Transverse colon (tissue), 4 donors: ENCODE measurements around the gene PITPNC1. TPM values are rescaled to one million over a fixed set of nuclear protein-coding genes. Genes with fewer than 3 reads are reported as not detected.

Experiments used
- DNase-seq: peaks from one replicate; pipeline ENCODE4 v3.0.0-alpha.2; 2019
- H3K27ac ChIP-seq, 4 donors: fragments of 200-600 bp; sonication (generic); 2 replicates each; pipeline ENCODE4 v1.5.1; 2016 to 2018; ENCODE audit warnings: inconsistent platforms in 4 of 4
- H3K27me3 ChIP-seq: fragments of 200-600 bp; sonication (generic); 2 replicates; pipeline ENCODE4 v1.5.1; 2017; ENCODE audit warnings: inconsistent platforms
- H3K36me3 ChIP-seq, 4 donors: fragments of 200-600 bp; sonication (generic); 2 replicates each; pipeline ENCODE4 v1.5.1; 2017 to 2019; ENCODE audit warnings: inconsistent platforms in 4 of 4
- H3K4me1 ChIP-seq, 4 donors: fragments of 200-600 bp; sonication (generic); 2 replicates each; pipeline ENCODE4 v1.5.1; 2017 to 2020; ENCODE audit warnings: inconsistent platforms in 4 of 4
- H3K4me3 ChIP-seq, 4 donors: fragments of 200-600 bp; sonication (generic); 1 replicate in 1 of 4; 2 replicates in 3 of 4; pipeline versions ENCODE4 v1.5.1 to v1.6.1; 2017 to 2019; ENCODE audit warnings: inconsistent platforms in 4 of 4
- H3K9me3 ChIP-seq, 2 donors: fragments of 200-600 bp; sonication (generic); 2 replicates each; pipeline ENCODE4 v1.5.1; 2017 to 2019; ENCODE audit warnings: inconsistent platforms in 2 of 2
- EP300 ChIP-seq: sonication (generic); formaldehyde crosslinking; IDR thresholded peaks from one replicate; pipeline ENCODE4 v1.6.1; 2017; ENCODE audit warnings: antibody characterized with exemption, low read depth
- POLR2A ChIP-seq: fragments of 450-650 bp; IDR thresholded peaks from one replicate; pipeline ENCODE4 v1.6.1; 2016; ENCODE audit warnings: antibody characterized with exemption, mild to moderate bottlenecking, moderate library complexity
- POLR2AphosphoS5 ChIP-seq, 3 donors: sonication (generic); formaldehyde crosslinking; IDR thresholded peaks; one replicate each; pipeline ENCODE4 v1.6.1; 2016; ENCODE audit warnings: antibody characterized with exemption in 3 of 3
- WGBS, 2 donors: methylation state at CpG; one replicate each; pipeline ENCODE4 v1.1.5; 2018; ENCODE audit warnings: low coverage in 1 of 2; 5-methylcytosine and 5-hydroxymethylcytosine counted together
- in situ Hi-C, 4 donors: fragments of 200-750 bp; cut with MboI; loops; one replicate each; pipeline versions ENCODE4 v1.15.0 to v1.15.1; 2017; ENCODE audit warnings: low sequenced_read_pairs in 3 of 4, low pct_ligation_motif_present in 1 of 4, low pct_unique_long_range_greater_than_20kb in 1 of 4
- intact Hi-C: fragments of 100-400 bp; cut with DNase I; formaldehyde crosslinking; loops from one replicate; pipeline ENCODE4 v1.15.1; 2023; ENCODE audit warnings: low total_unique reads
- total RNA-seq, 4 donors: library from RNA; depleted of rRNA; stranded (reverse); fragments of >200 nt; gene quantifications; one replicate each; pipeline ENCODE4 v1.1.0, GENCODE V29; 2016
- TF ChIP-seq, protein P1 (sequence below), 5 experiments: fragments of 200-600 bp in 3 of 5; fragments of 450-650 bp in 2 of 5; sonication (generic) in 3 of 5; IDR thresholded peaks; 1 replicate in 2 of 5; 2 replicates in 3 of 5; pipeline ENCODE4 v1.5.1; 2016 to 2017; ENCODE audit warnings: antibody characterized with exemption in 5 of 5, inconsistent platforms in 3 of 5, mild to moderate bottlenecking in 2 of 5, moderate library complexity in 1 of 5

Gene PITPNC1
- total RNA-seq, 4 donors from 2014 or later, result 1.6 to 10.3 (median 4.0) TPM

DNA sequence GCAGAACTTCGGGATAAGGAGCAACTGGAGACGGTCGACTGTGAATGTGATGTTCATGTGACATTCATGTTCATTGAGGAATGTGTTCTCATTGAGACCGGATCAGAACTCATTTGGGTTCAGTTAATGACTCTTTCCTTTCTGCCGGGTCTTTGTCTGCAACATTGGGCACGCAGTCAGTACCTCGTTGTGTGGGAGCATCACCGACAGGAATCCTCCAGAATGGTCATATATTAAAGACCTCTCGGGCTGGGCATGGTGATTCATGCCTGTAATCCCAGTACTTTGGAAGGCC lies 144.6 kb downstream of the PITPNC1 start:
- TF ChIP-seq, protein P1, sequence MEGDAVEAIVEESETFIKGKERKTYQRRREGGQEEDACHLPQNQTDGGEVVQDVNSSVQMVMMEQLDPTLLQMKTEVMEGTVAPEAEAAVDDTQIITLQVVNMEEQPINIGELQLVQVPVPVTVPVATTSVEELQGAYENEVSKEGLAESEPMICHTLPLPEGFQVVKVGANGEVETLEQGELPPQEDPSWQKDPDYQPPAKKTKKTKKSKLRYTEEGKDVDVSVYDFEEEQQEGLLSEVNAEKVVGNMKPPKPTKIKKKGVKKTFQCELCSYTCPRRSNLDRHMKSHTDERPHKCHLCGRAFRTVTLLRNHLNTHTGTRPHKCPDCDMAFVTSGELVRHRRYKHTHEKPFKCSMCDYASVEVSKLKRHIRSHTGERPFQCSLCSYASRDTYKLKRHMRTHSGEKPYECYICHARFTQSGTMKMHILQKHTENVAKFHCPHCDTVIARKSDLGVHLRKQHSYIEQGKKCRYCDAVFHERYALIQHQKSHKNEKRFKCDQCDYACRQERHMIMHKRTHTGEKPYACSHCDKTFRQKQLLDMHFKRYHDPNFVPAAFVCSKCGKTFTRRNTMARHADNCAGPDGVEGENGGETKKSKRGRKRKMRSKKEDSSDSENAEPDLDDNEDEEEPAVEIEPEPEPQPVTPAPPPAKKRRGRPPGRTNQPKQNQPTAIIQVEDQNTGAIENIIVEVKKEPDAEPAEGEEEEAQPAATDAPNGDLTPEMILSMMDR (IDR thresholded peaks at IDR 0.05), result no peak
- TF ChIP-seq POLR2A (no peak), EP300 (no peak), POLR2AphosphoS5 (IDR thresholded peaks at IDR 0.05) (no peak)
- no peak overlapping the region for H3K27ac ChIP-seq
- H3K27me3 ChIP-seq, result no peaks in the 10 kb centered on the region
- H3K9me3 ChIP-seq, result no peaks in the 10 kb centered on the region
- peaks cover 0 to 7% (median 2%) of the 10 kb centered on the region in 4 donors for H3K4me1 ChIP-seq
- no peak for DNase-seq
- no peak overlapping the region for H3K4me3 ChIP-seq
- in situ Hi-C loops (no loop called here), intact Hi-C loops (no loop called here)
- 87% methylated on average over 9 of the region's 9 CpGs; no CpG with 5 or more reads in 1 of the 2 donors for WGBS, 2 donors
- no peaks in the 10 kb centered on the region for H3K36me3 ChIP-seq

DNA sequence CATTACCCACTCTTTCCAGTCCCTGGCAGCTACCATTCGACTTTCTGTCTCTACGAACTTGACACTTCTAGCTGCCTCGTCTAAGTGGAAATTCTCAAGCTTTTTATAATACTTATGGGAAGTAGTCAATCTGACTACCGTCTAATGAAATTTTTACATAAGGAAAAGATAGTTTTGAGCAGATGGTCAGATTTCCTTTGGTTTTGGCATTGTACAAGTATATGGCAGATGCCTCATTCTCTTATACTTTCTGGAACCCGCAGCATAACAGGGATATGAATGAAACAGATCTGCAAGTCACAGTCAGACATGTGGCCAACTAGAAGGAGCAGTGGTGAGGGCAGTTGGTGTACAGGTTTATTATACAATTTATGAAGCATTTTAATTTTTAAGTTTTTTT lies 146.0 kb downstream of the PITPNC1 start:
- no peak for TF ChIP-seq EP300
- TF ChIP-seq POLR2A, result no peak
- TF ChIP-seq POLR2AphosphoS5 (IDR thresholded peaks at IDR 0.05), result no peak
- TF ChIP-seq, protein P1 (IDR thresholded peaks at IDR 0.05), result no peak
- Histone ChIP-seq H3K27ac (no peak overlapping the region), H3K4me1 (peaks cover 0 to 7% (median 2%) of the 10 kb centered on the region in 4 donors), H3K36me3 (no peaks in the 10 kb centered on the region), H3K27me3 (no peaks in the 10 kb centered on the region), H3K9me3 (no peaks in the 10 kb centered on the region), H3K4me3 (no peak overlapping the region)
- no peak for DNase-seq
- intact Hi-C loops (no loop called here), in situ Hi-C loops (no loop called here)
- 69 to 86% methylated on average over 2 to 5 of the region's 5 CpGs for WGBS, 2 donors

DNA sequence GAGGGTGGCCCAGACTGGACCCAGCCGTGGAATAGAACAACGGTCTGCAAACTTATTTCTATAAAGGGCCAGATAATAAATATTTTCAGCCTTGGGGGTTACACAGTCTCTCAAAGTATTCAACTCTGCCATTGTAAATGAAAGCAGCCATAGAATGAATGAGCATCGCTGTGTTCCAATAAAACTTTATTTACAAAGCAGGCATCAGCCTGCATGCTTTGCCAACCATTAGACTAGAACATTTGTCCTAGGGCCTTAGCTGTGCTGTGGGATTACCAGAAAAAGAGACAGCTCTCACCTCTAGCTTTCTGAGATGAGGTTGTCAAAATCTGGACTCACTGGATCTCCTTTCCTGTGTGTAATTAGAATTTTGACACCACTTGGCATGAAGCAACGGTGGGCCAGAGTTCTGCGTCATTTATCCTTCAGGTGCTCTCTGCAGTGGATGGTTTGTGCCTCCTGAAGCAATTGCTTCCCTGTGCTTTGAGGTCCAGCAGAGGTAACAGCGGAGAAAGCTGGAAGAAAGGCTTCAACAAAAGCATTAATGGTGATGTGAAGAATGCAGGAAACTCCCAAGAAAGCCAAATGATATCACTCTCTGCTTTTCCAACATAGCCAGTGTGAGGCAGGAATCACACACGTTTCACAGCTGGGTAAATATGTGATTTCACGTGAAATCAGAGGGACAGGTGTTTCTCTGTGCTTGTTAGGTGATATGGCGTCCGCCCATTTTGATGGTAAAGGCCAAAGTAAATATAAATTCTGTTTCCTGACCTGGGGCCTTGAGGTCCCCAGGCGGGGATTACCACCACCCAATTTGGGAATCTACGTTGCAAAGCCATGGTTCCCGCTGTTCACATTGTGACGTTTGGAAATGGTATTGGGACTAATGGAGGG lies 148.4 kb downstream of the PITPNC1 start:
- no peak for TF ChIP-seq POLR2AphosphoS5 (IDR thresholded peaks at IDR 0.05)
- Histone ChIP-seq H3K27me3 (no peaks in the 10 kb centered on the region), H3K9me3 (no peaks in the 10 kb centered on the region), H3K36me3 (no peaks in the 10 kb centered on the region), H3K4me1 (peaks cover 4 to 14% (median 5%) of the 10 kb centered on the region in 4 donors), H3K4me3 (no peak overlapping the region), H3K27ac (no peak overlapping the region)
- in situ Hi-C loops, result no loop called here
- 70 to 75% methylated on average over 9 to 14 of the region's 14 CpGs for WGBS, 2 donors
- no peak for DNase-seq
- intact Hi-C loops, result no loop called here

DNA sequence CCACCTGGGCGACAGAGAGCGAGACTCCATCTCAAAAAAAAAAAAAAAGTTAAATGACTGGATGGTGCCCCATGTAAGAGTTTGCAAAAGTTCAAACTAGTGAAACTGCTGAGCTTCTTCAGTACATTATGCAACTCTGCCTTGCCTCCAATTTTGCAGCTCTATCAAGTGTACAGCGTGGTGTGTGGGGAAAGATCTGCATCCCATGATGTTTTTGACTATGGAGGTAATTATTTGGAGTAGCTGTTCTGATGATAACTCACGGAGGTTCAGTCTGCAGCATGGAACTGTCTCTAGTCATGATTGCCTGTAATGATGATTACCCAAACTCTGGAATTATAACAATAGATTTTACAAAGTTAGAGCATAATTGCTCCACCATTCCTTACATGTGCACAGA lies 149.6 kb downstream of the PITPNC1 start:
- Histone ChIP-seq H3K36me3 (no peaks in the 10 kb centered on the region), H3K9me3 (no peaks in the 10 kb centered on the region), H3K4me1 (peaks cover 4 to 20% (median 13%) of the 10 kb centered on the region in 4 donors), H3K27ac (no peak overlapping the region), H3K27me3 (no peaks in the 10 kb centered on the region), H3K4me3 (no peak overlapping the region)
- intact Hi-C loops (no loop called here), in situ Hi-C loops (no loop called here)
- WGBS, 2 donors, result 53 to 88% methylated on average over 3 to 4 of the region's 4 CpGs
- no peak for TF ChIP-seq EP300
- no peak for TF ChIP-seq POLR2A
- TF ChIP-seq POLR2AphosphoS5 (IDR thresholded peaks at IDR 0.05), result no peak
- TF ChIP-seq, protein P1 (IDR thresholded peaks at IDR 0.05), result no peak
- DNase-seq, result no peak
